GM18502 (cell line): Measurements from ENCODE around the gene XPOT.
"Not testable (repeated sequence)": the region's sequence is repeated elsewhere in the genome, so short reads cannot be mapped to it uniquely, and the experiment has no call there.

Experiments
- ATAC-seq: cut with Tn5 transposase; IDR thresholded peaks from one replicate; pipeline ENCODE4 v1.9.1; 2021; ENCODE audit warnings: mild to moderate bottlenecking; ENCODE audit not compliant: unreplicated experiment, poor library complexity

The XPOT gene

DNA sequence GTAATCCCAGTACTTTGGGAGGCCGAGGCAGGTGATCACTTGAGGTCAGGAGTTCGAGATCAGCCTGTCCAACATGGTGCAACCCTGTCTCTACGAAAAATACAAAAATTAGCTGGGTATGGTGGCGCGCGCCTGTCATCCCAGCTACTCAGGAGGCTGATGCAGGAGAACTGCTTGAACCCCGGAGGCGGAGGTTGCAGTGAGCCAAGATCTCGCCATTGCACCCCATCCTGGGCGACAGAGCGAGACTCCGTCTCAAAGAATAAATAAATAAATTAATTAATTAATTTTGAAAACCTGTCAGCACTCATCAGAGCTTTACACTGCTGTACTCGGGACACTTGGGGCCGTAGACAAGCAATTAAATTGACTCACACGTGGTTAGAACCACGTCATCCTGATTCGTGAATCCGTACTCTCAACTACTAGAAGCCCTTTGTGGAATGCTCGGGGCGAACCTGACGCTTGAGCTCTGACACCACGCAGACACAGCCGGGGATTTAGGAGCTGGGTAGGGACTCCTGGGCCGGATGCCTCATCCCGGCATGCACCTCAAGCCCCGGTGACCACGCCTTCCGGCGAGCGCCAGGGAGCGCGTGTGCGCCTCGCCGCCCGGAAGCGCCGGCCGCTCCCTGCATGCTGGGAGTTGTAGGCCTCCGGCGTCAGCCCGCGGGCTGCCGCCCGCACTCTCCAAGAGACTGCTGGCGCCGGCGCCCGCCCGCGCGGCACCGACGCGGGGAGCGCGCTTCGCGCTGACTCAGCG, at the start of gene XPOT:
Gene XPOT (plus strand): TSS at position 686 of the 763 bp plus-strand sequence. CDS start 5,644 bp downstream, outside the sequence.
- peak; percentile 95 for ATAC-seq

GRCh38 chr12:64356209-64356608, 48.0 kb upstream of the XPOT start:
- ATAC-seq: not testable (repeated sequence)

DNA sequence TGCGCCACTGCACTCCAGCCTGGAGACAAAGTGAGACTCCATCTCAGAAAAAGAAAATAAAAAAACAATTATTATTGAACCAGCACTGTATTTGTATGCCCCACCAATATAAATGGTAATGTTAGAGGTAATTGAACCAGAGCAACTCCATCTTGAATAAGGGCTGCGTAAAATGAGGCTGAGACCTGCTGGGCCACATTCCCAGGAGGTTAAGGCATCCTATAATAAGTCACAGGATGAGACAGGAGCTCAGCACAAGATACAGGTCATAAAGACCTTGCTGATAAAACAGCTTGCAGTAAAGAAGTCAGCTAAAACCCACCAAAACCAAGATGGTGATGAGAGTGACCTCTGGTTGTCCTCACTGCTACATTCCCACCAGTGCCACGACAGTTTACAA, 43.0 kb upstream of the XPOT start:
- ATAC-seq: not testable (repeated sequence)

DNA sequence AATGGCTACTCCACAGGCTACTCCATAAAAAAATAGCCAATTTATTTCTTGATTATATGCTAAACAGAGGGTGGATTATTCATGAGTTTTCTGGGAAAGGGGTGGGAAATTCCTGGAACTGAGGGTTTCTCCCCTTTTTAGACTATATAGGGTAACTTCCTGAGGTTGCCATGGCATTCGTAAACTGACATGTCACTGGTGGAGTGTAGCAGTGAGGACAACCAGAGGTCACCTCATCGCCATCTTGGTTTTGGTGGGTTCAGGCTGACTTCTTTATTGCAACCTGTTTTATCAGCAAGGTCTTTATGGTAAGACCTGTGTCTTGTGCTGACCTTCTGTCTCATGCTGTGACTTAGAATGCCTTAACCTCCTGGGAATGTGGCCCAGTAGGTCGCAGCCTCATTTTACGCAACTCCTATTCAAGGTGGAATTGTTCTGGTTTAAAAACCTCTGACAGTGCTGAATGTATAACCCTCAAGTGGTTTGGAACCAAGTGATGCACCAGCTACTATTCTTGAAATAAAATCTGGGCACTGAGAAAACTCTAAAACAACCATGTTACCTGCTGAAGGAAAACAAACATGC, 41.4 kb upstream of the XPOT start:
- ATAC-seq: no peak

- ATAC-seq: no peak
Observed at GRCh38 chr12:64383675-64384074, 20.5 kb upstream of the XPOT start.

DNA sequence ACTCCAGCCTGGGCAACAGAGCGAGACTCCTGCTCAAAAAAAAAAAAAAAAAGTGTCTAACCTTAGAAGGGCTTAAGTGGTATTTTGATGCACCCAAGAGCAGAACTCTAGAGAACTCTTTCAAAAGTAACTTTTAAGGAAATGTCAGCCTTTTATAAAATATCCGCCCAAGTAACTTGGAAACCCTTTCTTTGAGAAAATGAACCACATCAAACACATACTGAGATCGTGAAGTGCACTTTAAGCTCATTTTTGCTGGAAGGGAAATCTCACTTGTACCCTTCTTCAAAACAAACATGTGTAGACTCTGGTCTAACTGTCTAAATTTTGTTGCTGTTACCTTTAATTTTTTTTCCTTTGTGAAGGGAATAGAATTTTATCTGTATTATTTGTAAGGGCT, 19.2 kb upstream of the XPOT start:
- no peak for ATAC-seq

GRCh38 chr12:64385468-64385867, 18.7 kb upstream of the XPOT start:
- ATAC-seq: no peak

DNA sequence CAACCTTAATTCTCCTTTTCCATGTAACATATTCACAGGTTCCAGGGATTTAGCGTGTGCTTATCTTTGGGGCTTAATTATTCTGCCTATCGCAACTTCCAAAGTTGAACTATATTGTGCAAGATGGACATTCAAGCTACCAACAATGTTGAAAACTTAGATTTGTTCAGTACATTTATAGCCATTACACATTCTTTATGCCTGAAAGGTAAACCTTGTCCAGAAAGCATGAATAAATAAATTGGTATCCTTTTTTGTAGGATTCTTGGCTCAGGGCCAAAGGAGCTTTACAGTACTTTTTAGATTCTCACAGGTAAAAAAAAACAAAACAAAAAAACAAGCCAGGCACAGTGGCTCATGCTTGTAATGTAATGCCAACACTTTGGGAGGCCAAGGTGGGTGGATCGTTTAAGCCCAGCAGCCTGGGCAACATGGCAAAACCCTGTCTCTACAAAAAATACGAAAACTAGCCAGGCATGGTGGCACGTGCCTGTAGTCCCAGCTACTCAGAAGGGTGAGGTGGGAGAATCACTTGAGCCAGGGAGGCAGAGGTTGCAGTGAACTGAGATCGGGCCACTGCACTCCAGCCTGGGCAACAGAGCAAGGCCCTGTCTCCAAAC, 16.9 kb upstream of the XPOT start:
- ATAC-seq: no peak

GRCh38 chr12:64389154-64389553, 15.0 kb upstream of the XPOT start:
- ATAC-seq: no peak

- no peak for ATAC-seq
Observed at GRCh38 chr12:64390275-64390851, 13.8 kb upstream of the XPOT start, which contains the start of gene C12orf56. C12orf56 (minus strand) TSS chr12:64390758; CDS start chr12:64390565, 193 bp downstream.

- ATAC-seq: peak; percentile 69
Observed at GRCh38 chr12:64392221-64392620, 12.0 kb upstream of the XPOT start.

GRCh38 chr12:64395739-64396138, 8.5 kb upstream of the XPOT start:
- no peak for ATAC-seq

GRCh38 chr12:64400041-64400440, 4.2 kb upstream of the XPOT start:
- ATAC-seq: no peak

DNA sequence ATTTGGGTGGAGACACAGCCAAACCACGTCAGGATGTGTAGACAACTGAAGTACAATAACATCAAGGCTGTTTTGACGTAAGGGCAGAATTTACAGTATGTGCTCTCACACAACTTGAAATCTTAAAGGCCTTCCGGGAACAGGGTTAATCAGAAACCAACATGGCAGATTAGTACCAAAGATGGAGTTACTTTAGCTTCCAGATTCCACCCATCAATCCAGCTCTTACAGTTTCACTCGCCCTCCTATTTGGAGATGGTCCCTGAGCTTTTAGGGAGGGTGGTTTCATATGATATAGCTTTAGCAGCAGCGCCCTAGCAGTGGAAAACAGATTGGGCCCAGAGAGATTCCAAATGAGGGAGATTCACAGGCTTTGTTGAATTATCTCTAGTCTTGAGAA, 2.0 kb upstream of the XPOT start:
- ATAC-seq: no peak

- ATAC-seq: peak; percentile 37
Observed at GRCh38 chr12:64404470-64405256, 471 bp downstream of the XPOT start.

GRCh38 chr12:64407342-64408223, 3.4 kb downstream of the XPOT start:
- ATAC-seq: no peak

GRCh38 chr12:64411427-64411826, 7.2 kb downstream of the XPOT start:
- ATAC-seq: no peak

- ATAC-seq: no peak
Observed at GRCh38 chr12:64412459-64412858, 8.3 kb downstream of the XPOT start.

GRCh38 chr12:64413884-64414283, 9.7 kb downstream of the XPOT start:
- ATAC-seq: no peak
